HG03432 (cell line): Measurements from ENCODE around the gene PLA2G12B.

Source experiments
- ATAC-seq: cut with Tn5 transposase; IDR thresholded peaks from one replicate; pipeline ENCODE4 v1.9.1; 2021; ENCODE audit warnings: mild to moderate bottlenecking, moderate library complexity; ENCODE audit not compliant: unreplicated experiment

The PLA2G12B gene

DNA sequence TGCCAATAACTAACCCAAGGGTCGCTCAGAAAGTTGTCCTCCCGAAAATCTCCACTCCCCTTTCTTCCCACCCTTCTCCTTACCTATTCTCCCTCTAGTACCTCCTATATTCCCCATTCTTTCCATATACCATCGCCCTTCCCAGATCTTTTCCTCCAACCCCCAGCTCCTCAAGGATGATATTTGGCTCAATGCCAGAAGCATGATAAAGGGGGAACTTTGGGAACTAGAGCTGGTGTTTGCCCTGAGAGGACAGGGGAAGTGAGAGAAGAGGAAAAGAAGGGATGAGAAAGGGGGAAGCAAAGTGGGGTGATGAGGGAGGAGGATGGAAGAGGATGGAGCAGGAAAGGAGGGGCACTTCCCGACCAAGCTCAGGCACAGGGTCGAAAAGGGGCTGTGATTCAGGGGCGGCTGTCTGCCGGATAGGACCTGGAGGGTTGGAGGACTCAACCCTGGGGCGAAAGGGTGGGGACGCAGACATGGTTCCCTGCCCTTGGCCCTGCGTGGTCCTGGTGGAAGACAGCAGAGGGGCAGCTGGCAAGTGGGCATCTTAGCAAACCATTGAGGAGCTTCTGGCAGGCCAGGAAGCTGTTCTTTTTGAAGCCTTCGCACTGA, 59.3 kb downstream of the PLA2G12B start:
- ATAC-seq: no peak

- ATAC-seq: no peak
These were observed 61.3 kb downstream of the PLA2G12B start, which contains the start of gene OIT3 for GRCh38 chr10:72893136-72893798. Gene OIT3 (plus strand): TSS chr10:72893739. CDS start chr10:72893799, 60 bp downstream.

DNA sequence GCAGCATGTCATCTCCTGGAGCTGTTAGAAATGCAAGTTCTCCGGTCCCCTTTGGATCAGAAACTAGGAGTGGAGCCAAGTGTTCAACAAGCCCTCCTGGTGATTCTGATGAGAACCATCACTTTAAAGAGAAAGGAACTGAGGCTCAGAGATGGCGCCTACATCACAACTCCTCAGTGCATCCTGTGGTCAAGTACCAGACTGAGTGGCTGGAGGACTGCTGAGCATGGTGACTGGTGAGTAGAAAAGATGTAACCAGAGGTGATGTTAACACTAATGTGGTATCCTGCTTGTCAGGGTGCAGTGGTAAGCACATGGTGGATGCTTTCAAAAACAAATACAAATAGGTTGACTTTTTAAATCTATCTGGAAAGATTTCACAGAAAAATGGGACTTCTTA, 64.5 kb downstream of the PLA2G12B start:
- no peak for ATAC-seq

DNA sequence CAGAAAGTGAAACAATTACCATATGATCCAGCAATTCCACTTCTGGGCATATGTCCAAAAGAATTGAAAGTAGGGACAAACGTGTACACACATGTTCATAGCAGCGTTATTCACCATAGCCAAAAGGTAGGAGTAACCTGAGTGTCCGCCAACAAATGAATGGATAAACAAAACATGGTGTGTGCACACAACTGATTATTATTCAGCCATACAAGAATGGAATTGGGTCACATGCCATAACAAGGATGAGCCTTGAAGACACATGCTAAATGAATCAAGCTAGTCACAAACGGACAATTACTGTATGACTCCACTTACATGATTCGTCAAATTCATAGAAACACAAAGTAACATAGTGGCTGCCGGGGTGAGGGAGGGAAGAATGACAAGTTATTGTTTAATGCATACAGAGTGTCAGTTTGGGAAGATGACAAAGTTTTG, 65.2 kb downstream of the PLA2G12B start:
- no peak for ATAC-seq

DNA sequence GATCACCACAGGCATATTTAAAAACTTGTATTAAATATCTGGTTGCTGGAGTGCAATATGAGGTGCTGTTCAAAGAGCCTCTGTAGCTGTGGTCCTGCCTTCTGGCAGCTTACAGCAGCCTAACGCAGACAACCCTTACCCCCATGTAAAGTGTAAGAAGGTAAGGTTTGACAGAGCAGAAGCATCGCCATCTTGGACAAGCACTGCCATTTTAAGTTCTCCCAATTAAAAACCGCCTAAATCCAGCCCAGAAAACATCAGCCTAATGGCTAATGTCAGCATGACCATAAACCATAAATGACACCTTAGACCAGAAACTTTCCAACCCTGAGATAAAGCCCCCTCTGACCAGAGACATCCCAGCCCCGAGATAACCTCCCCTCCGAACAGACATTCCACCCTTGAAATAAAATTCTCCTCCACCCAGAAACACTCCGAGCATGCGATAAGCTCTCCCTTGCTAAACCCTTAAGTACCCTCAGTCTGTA, 66.4 kb downstream of the PLA2G12B start:
- ATAC-seq: no peak

- no peak for ATAC-seq
These were observed 67.6 kb downstream of the PLA2G12B start for GRCh38 chr10:72887043-72887442.

DNA sequence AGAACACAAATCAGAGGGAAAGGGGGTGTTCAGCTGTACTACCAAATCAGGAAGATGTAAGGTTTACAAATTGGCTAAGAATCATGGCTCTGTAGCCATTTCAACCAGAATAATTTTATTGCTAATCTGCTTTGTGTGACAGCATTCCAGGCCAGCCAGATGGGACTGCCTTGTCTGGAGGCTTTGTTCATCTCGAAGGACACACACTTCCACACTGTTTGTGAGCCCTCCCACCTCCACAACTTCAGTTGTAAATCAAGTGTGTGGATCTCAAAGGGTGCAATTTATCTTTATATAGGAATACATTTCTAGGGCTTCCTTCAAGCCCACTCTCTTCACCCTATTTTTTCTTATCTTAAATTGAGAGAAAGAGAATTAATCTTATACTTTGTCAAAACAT, 68.0 kb downstream of the PLA2G12B start:
- ATAC-seq: no peak

GRCh38 chr10:72885953-72886352, 68.7 kb downstream of the PLA2G12B start:
- no peak for ATAC-seq
